A375 (cell line): ENCODE results near the gene PSMC1. TPM values are rescaled to one million over a fixed set of nuclear protein-coding genes. Genes with fewer than 3 reads are reported as not detected.

Experiments used
- total RNA-seq: library from RNA; depleted of rRNA; stranded (reverse); fragments of >200 nt; shearing (Covaris generic); gene quantifications from 2 replicates; pipeline ENCODE4 v1.2.3, GENCODE V29; 2014; rRNA removed

The PSMC1 gene
- 133 and 178 TPM in 2 replicates for total RNA-seq

DNA sequence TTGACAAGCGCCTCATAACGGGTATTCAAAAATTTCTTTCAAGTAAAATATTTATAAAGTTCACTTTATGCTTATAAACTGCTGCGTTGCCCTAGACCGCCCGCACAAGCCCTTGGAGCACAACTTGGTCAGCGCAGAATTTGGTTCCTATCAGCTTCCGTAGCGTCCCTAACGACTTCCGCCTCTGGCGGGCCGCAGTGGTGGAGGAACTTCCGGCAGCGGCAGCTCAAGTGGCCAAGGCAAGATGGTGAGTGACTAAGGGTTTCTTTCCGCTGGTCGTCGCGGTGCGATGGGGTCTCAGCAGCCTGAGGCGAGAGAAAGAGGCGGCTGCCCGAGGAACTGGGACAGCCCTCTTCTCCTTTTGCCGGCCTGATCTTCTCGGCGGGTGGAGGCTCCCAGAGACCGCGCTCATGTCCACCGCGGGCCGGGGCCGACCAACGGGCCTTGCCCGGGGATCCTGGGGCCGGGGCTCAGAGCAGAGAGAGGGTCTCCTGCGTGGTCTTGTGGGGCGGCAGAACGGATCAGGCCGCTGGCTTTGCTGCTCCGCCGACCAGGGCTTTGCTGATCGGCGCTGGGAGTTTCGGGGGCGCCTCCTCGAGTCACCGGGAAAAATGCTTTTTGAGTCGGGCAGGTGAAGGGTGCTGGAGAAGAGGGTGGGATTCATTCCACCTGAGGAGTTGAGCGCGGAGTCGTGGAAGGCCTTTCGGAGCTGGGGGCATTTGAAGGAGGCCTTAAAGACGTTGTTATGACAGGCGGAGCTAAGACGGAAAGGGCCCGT is at the start of gene PSMC1:
Gene PSMC1, plus strand, starts transcription at position 200 of the 778 bp plus-strand sequence. Its CDS starts 45 bp downstream, at position 245.

Other genes starting within 250 kb of the PSMC1 start
- 0.30 TPM in 1 of 2 replicates, not detected in the other for gene KCNK13, start 194.6 kb upstream of the PSMC1 start, total RNA-seq
- gene NRDE2, start 75.4 kb downstream of the PSMC1 start, total RNA-seq: 11.8 and 15.9 TPM in 2 replicates
- 199 and 210 TPM in 2 replicates for gene CALM1, start 140.5 kb downstream of the PSMC1 start, total RNA-seq